DMS79 (cell line): ENCODE data around the gene GALNTL6.
"Not testable (repeated sequence)": the region's sequence is repeated elsewhere in the genome, so short reads cannot be mapped to it uniquely, and the experiment has no call there.

Experiments
- DNase-seq: peaks from one replicate; lab custom pipeline; 2025; lab: John Stamatoyannopoulos, UW

Gene GALNTL6

DNA sequence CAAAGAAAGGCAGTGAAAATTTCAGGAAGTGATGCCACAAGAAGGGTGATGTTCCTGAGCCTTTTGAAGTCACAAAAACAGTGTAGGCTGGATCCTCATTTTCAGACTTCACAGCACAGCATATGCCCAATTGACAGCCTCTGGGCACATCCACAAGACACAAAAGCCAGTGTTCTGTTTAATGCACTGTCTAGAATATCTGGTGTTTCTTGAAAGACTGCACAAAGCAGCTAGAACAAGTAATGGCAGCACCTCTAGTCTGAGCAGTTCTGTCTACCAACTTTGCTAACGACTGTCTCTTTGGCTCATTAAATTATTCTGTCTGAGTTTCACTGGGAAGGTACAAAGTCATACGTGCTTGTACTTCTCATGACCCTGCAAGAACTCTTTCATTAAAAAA lies 938.3 kb downstream of the GALNTL6 start:
- peak; percentile 5 for DNase-seq

DNA sequence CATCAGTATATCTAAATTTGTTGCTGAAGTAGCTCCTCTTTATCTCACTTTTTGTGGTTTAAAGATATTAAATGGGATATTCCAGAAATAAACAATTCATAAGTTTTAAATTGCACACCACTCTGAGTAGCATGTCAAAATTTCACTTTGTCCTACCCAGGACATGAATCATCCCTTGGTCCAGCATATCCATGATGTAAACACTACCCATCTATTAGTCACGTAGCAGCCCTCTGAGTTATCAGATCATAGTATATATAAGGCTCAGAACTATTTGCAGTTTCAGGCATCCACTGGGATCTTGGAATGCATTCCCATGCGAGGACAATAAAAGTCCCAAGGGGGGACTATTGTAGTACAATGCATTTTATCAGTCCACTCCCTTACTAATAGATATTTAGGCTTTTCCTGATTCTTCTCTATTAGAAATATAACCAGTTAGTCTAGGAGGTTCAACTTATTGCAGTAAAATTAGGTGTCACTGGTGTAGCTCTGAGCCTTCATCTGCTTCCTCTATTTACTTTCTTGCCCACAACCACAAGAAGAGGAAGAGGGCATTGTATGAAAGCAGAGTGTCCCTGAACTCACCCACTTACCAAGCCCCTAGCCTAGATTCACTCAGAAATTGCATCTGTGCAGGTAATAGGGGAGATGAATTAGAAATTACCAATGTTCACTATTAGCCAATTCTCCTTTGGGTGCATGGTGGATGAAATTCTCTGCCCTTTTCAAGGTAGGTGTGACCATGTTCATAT lies 945.6 kb downstream of the GALNTL6 start:
- no peak for DNase-seq

DNA sequence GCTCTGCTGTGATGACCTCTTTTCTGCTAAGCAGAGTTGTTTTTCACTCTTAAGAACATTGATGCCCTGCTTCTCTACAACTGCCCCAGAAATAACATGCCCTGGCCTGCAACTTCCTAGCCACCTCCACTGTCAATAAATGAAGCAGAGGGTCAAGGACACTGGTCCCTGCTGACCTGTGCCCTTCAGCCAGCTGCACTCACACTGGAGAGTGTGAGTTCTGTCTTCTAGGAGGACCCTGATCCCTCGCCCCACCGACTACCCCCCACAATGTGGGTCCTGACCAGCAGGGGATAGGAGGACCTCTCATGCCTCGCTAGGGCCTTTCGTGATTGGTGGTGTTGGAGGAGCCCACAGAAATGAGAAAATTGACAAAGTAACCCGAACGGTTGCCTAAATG lies 947.3 kb downstream of the GALNTL6 start:
- no peak for DNase-seq

DNA sequence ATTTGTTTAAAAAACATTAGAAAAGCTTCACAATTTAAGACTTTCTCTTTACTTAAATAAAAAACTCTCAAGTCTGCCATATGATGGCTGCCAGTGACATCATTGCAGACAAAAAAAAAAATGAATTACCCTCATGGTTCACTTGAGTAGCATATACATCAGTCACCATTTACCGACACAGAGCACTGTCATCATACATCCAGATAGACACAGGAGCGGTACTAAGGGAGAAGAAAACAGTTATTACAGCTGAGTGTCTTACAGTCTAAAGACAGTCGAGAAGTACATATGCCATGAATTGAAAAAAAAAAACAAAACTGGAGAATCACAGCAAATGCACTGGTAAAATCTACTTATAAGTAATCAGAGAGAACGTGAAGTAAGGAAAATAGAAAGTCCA lies 949.7 kb downstream of the GALNTL6 start:
- DNase-seq = no peak

DNA sequence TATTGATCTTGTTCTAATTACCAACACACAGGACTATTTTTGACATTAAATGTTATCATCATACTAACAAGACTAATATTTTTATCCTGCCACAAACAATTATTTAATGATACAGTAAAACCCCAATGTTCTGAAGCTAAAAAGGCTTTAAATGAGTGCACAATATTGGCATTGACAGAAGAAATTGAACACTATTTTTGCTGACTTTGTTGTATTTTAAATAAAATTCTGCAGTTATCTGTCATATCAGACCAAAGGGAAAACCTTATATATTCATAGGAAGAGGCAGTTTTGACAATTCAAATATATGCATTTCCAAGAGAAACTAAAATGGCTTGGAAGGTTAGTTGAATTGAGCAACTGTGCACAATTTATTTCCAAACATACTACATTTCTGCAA lies 957.6 kb downstream of the GALNTL6 start:
- no peak for DNase-seq

DNA sequence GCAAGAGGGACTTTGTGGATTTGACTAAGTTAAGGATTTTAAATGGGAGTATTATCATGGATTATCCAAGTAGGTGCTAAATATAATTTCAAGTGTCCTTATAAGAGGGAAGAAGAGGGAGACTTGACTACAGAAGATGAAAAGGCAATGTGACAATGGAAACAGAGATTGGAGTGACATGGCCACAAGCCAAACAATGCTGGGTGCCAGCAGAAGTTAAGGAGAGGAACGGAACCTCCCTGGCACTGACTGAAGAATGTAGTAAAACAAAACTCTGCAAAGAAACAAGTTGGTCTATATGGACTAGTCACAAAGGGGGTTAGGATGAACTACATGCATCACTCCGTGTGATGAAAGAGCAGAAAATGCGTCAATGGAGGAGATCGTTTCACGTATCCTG lies 959.6 kb downstream of the GALNTL6 start:
- DNase-seq = no peak

DNA sequence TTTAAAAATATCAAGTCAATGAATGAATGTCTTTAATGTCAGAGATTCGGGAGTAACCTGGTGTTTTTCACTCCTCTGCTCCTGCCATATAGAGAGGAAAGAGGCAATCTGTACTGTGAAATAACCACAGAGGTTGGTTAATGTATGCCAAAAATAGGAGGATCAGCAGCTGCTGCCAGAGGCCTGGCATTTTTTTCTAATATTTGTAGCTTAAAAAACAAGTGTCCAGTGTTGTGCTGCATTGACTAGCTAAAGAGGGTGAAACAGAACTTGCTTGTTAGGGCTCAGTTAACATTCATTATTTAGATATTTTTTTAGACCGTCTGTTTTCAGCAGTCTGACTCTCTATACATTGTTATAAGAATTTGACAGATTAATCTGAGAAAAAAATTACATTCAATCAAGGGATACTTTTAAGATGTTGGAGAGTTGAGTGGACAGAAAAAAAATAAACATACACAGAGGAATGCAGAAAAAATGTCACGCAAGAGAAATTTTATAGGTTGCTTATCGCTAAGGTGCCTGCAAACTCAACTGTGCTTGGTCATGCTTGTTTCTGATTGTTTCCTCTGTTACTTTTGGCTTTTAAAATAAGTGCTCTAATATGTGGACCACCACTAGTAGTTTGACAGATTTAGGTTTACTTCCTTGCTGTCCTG lies 963.1 kb downstream of the GALNTL6 start:
- no peak for DNase-seq

DNA sequence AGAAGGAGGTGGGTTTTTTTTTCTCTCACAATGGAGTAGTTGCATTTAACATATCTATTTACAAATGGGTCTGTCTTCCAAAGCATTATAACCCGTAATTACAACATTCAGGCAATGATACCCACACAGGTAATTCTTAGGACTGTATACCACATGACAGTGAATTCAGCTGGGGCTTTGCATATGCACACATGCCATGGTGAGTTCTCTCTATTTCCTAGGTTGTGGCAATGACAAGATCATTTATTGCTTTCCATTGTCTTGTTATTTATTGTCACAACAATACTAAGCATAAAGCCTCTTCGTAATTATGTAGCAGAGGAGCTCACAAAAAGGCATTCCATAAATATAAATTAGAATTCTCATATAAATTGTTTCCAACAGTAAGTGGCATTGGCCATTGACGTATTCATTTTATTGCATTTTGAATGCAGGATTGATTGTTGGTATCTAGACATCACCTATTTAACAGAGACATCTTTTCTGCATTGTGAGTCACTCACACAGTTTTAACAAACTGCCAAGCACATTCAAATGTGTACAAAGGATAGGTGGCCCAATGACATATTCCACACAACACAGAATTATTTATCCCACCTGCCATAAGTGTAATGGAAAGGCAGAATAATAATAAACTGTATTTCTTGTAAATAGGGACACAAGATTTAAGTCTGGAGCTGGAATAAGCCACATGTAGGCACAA lies 964.7 kb downstream of the GALNTL6 start:
- no peak for DNase-seq

DNA sequence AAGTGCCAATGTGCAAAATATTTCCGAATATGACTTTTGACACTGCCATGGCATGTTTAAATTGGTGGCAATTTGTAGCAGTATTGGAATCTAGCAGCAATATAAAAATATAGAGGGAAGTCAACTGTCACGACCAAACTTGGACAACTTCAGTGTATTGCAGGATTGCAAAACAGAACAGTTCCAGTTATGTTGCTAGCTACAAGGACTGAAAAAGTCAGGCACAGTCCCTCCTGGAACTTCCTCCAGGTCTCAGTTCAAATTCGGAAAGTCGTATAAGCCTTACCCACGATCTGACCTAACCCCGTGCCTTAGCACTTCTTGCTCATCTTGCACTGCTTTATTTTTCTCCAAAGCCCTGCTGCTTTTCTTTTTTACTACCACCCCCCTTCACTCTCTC lies 965.4 kb downstream of the GALNTL6 start:
- DNase-seq = no peak

DNA sequence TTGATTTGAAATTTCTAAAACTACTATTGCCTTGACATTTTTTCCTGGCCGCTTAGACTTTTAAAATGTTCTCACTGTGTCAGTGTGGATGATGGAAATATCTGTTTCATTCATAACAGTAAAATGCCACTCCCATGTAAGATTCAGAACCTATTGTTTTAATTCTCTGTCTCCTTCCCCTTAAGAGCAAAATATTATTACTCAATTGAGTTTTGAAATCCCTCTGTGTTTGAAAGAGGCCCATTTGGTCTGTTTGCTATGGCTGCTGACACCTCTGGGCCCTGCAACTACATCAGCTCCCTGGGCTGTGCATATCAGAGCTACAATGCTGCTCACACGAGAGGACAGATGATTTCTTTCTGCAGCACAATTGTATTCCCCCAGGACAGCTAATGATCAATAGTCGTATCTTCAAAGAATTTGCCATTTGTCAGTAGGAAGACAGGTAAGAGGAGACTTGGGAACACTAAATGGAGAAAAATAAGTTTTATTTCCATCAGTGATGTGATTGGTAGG lies 967.4 kb downstream of the GALNTL6 start:
- no peak for DNase-seq

DNA sequence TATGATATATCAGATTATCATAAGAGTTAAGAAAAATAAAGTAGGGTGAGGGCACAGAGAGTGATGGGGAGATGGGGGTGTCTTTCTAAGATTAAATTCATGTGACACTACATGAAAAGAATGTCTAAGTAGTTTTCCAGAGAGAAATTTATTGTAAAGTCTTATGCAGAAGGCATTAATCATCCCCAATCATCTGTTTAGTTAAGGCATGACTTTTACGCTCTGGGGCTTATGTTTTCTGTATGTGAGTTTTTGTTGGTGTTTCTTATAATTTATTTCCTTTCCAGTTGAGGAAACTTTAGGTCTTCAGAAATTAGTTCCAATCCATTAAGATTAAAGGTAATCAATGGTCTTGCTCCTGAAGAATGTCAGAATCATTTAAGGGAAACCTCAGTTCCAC lies 972.4 kb downstream of the GALNTL6 start:
- DNase-seq = no peak

DNA sequence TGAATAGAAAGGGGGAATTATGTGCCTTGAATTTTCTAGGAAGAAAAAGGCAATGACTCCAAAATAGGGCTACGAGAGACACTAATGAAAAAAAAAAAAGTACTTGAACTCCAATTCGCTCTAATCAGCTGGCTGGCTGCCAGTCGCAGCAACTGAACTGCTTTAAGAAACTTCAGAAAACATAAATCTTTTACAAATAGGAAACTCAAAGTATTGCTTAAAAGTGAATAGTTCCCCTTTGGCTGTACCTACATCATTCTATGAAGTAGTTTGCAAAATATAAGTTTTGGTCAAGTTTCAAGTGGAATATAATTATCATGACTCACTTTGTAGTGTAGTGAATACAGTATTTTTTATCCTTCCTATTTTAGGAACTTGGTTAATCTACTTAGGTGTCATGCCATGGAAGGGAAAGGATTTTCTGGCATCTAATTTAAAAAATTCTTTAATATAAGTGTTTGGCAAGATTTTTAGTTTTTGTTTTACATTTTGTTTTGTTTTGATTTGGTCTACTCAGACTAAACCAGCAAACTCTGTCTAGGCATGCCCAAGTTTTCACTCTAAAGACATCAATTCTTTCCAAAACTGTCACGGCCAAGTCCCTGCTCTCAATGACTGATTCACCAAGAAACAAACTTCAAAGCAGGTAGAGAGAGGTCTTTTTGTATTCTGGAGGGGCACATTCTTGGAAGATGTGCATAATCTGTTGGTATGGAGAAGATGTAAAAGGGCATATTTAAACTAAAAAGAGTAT lies 973.0 kb downstream of the GALNTL6 start:
- no peak for DNase-seq

DNA sequence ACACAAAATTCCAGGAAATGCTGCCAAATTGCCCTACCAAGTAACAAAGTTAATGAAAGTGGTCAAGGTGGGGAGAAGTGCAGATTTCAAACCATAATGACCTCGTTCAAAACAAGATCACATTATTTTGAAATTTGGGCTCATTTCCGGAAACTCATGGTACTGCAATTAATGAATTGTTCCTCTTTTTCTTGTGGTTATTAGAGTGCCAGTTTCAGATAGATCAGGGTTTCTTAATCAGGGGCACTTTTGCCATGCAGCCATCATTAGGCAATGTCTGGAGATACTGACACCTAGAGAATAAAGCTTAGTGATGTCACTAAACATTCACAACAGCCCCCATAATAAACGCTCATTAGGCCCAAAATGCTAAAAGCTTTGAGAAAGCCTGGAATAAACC lies 973.9 kb downstream of the GALNTL6 start:
- no peak for DNase-seq

DNA sequence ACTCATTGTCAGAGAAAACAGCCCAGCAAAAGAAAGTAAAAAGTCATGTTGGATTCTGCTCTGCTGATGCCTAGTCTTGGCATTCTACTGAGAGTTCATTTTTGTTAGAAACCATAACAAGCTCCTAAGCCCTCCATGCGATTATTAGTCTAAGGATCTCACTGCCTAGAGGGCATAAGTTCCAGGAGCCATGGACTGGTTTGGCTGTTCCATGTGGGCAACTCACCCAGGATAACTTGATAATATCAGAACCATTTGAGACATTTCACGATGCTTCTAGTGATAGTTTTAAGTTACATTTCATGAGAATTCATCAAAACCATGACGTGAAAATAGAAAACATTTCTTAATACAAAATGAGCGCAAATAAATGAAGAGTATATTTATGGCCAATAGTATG lies 978.6 kb downstream of the GALNTL6 start:
- DNase-seq = no peak

DNA sequence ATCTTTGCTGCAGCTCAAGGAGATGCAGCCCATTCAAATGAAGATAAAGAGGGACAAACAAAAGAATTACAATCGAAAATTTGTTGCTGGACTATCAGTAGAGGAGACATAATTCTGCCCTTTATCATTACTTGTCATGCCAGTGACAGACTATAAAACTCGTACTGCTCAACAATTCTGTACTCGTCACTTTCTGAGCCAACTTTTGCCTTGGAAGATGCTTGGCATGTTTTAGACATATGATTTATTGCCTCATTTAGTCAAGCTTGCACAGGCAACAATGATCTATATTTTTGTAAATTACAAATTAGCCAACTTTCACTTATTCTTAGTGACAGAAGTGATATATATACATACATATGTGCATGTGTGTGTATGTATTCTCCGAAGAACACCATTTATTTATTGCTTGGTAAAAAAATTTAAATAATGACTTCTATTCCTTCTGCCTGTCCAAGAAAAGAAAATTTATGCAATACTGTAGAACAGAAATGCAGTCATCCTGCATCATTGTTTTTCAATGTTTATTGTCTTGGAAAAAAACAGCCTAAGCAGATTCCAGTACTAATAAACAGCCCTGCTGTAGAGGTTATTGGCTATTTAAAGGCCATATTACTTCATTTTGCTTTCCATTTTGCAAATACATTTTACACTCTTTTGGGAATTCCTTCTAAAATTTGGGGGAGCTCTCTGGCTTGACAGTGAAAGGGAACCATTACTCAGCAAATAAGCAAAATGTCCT lies 980.5 kb downstream of the GALNTL6 start:
- DNase-seq = no peak

DNA sequence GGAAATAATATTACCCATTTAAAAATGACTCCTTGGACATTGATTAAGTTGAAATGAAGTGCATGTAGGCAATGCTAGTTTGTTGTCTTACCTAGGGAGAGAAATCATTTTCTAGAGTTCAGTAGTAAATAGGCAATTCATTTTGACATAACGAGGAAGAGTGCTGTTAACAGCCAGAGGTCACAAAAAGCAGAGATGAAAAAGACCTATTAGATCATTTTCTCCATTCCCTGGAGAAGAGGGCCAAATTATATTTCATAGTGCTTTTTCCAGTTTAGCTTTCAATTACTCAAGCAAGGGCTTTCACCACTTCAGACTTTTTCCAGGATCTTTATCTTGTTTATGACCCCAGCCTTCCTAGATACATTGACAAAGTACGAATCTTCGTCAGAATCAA lies 981.1 kb downstream of the GALNTL6 start:
- no peak for DNase-seq

DNA sequence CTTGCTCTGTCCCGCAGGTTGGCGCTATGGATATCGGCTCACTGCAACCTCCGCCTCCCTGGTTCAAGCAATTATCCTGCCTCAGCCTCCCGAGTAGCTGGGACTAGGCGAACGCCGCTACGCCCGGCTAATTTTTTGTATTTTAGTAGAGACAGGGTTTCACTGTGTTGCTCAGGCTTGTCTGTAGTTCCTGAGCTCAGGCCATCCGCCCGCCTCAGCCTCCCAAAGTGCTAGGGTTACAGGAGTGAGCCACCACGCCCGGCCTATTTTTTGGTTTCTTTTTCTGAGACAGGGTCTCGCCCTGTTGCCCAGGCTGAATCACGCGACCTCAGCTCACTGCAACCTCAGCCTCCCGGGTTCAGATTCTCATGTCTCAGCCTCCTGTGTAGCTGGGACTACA lies 984.1 kb downstream of the GALNTL6 start:
- DNase-seq = not testable (repeated sequence)

DNA sequence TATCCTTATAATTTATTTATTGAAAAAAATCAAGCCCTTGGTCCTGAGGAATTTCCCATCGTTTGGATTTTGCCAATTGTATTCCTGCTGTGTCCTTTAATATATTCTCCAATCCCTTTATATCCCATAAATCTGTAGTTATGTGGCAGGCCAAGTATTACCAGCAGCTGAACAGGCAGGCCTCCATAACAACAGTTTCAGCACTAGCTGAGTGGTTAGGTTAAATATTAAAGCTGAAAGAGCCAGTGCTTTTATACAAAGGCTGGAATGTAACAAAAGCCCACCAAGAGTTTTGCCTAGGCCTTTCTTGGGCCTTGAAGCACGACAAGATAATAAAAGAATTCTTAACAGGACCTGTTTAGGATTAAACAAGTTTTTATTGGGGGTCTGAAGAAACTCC lies 988.8 kb downstream of the GALNTL6 start:
- no peak for DNase-seq

DNA sequence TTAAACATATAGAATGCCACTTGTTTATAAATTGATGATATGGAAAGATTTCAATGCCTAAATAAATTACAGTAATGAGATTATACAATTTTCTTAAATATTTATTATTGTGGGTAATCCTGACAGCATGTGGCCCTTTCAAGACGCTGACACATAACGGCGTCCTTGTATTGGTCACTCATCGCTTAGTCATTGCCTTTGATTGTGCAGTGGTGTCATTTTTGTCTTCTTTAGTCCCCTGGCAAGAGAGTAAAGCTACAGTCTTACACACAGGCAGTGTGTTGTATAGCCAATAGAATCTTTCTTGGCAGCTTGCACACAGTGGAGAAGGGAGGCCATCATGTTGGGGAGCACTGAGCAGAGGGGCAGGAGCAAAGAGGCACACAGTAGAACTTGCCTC lies 993.6 kb downstream of the GALNTL6 start:
- DNase-seq = no peak

DNA sequence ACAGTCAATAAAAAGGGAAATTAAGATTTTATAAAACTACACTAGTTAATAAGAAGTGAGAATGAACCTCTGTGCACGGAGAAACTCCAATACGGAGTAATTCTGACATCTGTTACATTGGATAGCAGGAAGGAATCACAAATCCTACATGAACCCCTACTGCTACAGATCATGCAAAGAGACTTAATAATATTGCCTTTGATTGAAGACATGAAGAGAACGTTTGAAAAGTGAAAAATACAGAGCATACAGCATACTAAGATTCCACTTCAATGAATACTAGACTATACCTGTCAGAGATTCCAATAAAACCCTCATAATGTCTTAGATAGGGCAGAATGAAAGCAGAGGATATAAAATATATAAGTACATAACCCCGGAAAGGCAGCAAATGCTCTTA lies 995.0 kb downstream of the GALNTL6 start:
- DNase-seq = no peak

DNA sequence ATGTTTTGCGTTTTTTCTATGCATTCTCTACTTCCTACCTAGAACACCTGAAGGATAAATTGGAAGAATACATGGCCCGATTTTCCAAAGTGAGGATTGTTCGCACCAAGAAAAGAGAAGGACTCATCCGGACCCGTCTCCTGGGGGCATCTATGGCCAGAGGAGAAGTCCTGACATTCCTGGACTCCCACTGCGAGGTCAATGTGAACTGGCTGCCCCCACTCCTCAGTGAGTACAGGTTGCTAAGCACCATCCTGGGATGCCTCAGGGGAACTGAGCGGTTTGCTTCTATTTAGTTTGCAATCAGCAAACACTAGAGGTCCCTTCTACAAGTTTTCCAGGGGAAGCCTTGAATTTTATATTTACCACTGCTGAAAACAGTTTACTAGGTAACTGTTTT lies 996.1 kb downstream of the GALNTL6 start:
- DNase-seq = no peak
